Measurements from ENCODE around the gene IGFBP2. TPM values are rescaled to one million over a fixed set of nuclear protein-coding genes. Genes with fewer than 3 reads are reported as not detected.
"Not testable (repeated sequence)": the region's sequence is repeated elsewhere in the genome, so short reads cannot be mapped to it uniquely, and the experiment has no call there.

IGFBP2 gene
- 1 to 10 TPM; 5.8 to 5.9 TPM for total RNA-seq

GRCh38 chr2:216632952-216633615 is at the start of gene IGFBP2:
IGFBP2 (plus strand) TSS chr2:216633420; CDS start chr2:216633524, 104 bp downstream.
- POLR2A ChIA-PET, result no interaction called here
- CTCF ChIA-PET, result no interaction called here

GRCh38 chr2:216583606-216584005 is 49.6 kb upstream of the IGFBP2 start:
- POLR2A ChIA-PET, result no interaction called here

GRCh38 chr2:216584112-216584511 is 49.1 kb upstream of the IGFBP2 start:
- POLR2A ChIA-PET, result no interaction called here
- CTCF ChIA-PET, result no interaction called here

More at GRCh38 chr2:216583606-216584005, 49.6 kb upstream of the IGFBP2 start:
- CTCF ChIA-PET, result no interaction called here

GRCh38 chr2:216585441-216585840 is 47.8 kb upstream of the IGFBP2 start:
- ChIA-PET CTCF (no interaction called here), POLR2A (no interaction called here)

GRCh38 chr2:216588861-216589710 is 44.1 kb upstream of the IGFBP2 start:
- ChIA-PET CTCF (no interaction called here), POLR2A (no interaction called here)

- ChIA-PET POLR2A (no interaction called here), CTCF (interaction anchor here (0.6 kb wide), 1 partner anchor 1083 kb away, joined by 6 read pairs; no protein-coding TSS in a partner anchor)
Observed at GRCh38 chr2:216589791-216590190, 43.4 kb upstream of the IGFBP2 start.

GRCh38 chr2:216590780-216591179 is 42.4 kb upstream of the IGFBP2 start:
- ChIA-PET CTCF (no interaction called here), POLR2A (no interaction called here)

- ChIA-PET POLR2A (no interaction called here), CTCF (no interaction called here)
Observed at GRCh38 chr2:216591480-216591879, 41.7 kb upstream of the IGFBP2 start.

GRCh38 chr2:216594081-216594480 is 39.1 kb upstream of the IGFBP2 start:
- POLR2A ChIA-PET, result no interaction called here
- CTCF ChIA-PET, result interaction anchor here (1.2 kb wide), 1 partner anchor 13 kb away, joined by 3 read pairs; no protein-coding TSS in a partner anchor

GRCh38 chr2:216596236-216596979 is 36.8 kb upstream of the IGFBP2 start:
- CTCF ChIA-PET, result no interaction called here
- POLR2A ChIA-PET, result no interaction called here

- ChIA-PET POLR2A (no interaction called here), CTCF (no interaction called here)
Observed at GRCh38 chr2:216596980-216597509, 36.2 kb upstream of the IGFBP2 start.

- CTCF ChIA-PET, POLR2A ChIA-PET: not testable (repeated sequence)
Observed at GRCh38 chr2:216597825-216598224, 35.4 kb upstream of the IGFBP2 start.

GRCh38 chr2:216601632-216602409 is 31.4 kb upstream of the IGFBP2 start:
- ChIA-PET POLR2A (no interaction called here), CTCF (no interaction called here)

GRCh38 chr2:216603010-216603883 is 30.0 kb upstream of the IGFBP2 start:
- ChIA-PET POLR2A (no interaction called here), CTCF (no interaction called here)

- CTCF ChIA-PET, result no interaction called here
Observed at GRCh38 chr2:216603884-216604245, 29.4 kb upstream of the IGFBP2 start.

GRCh38 chr2:216604458-216604857 is 28.8 kb upstream of the IGFBP2 start:
- ChIA-PET CTCF (no interaction called here), POLR2A (no interaction called here)

More at GRCh38 chr2:216603884-216604245, 29.4 kb upstream of the IGFBP2 start:
- POLR2A ChIA-PET, result no interaction called here

- ChIA-PET CTCF (interaction anchor here (1.0 kb wide), 1 partner anchor 12 kb away, joined by 3 read pairs; no protein-coding TSS in a partner anchor), POLR2A (no interaction called here)
Observed at GRCh38 chr2:216606551-216607276, 26.5 kb upstream of the IGFBP2 start.

- POLR2A ChIA-PET, result no interaction called here
- CTCF ChIA-PET, result interaction anchor here (1.0 kb wide), 1 partner anchor 12 kb away, joined by 3 read pairs; no protein-coding TSS in a partner anchor
Observed at GRCh38 chr2:216607277-216607560, 26.0 kb upstream of the IGFBP2 start.
